Stimulated activated CD4-positive, alpha-beta T cell treated with anti-CD3 and anti-CD28 coated beads, Interleukin-4, amount 100 ng/mL, for 1 hour (primary cell): ENCODE data around the gene LRRC34.

ENCODE experiments used
- DNase-seq: peaks from one replicate; pipeline ENCODE4 v3.0.0-alpha.2; 2020

The LRRC34 gene

GRCh38 chr3:169813278-169813677 lies 574 bp upstream of the LRRC34 start:
- DNase-seq: no peak

GRCh38 chr3:169811631-169812331 lies 923 bp downstream of the LRRC34 start:
- no peak for DNase-seq

GRCh38 chr3:169809230-169809795 lies 3.4 kb downstream of the LRRC34 start:
- DNase-seq: no peak

GRCh38 chr3:169804681-169805080 lies 8.0 kb downstream of the LRRC34 start:
- no peak for DNase-seq

GRCh38 chr3:169792359-169792758 lies 20.3 kb downstream of the LRRC34 start:
- no peak for DNase-seq

GRCh38 chr3:169790687-169791429 lies 21.8 kb downstream of the LRRC34 start:
- DNase-seq: no peak

- DNase-seq: no peak
Measured at GRCh38 chr3:169790219-169790618, 22.5 kb downstream of the LRRC34 start.

- DNase-seq: no peak
Measured at GRCh38 chr3:169787791-169788190, 24.9 kb downstream of the LRRC34 start.

GRCh38 chr3:169787120-169787519 lies 25.6 kb downstream of the LRRC34 start:
- no peak for DNase-seq

- no peak for DNase-seq
Measured at GRCh38 chr3:169781209-169781855, 31.4 kb downstream of the LRRC34 start.

- no peak for DNase-seq
Measured at GRCh38 chr3:169780742-169781141, 32.0 kb downstream of the LRRC34 start.

- DNase-seq: no peak
Measured at GRCh38 chr3:169777822-169778221, 34.9 kb downstream of the LRRC34 start.

GRCh38 chr3:169774186-169774585 lies 38.5 kb downstream of the LRRC34 start:
- no peak for DNase-seq

- peak; percentile 92 for DNase-seq
Measured at GRCh38 chr3:169772897-169773816, 39.5 kb downstream of the LRRC34 start, which contains the start of gene MYNN. MYNN (plus strand) TSS chr3:169773396; CDS start chr3:169774296, 900 bp downstream.

GRCh38 chr3:169772305-169772896 lies 40.3 kb downstream of the LRRC34 start:
- no peak for DNase-seq

GRCh38 chr3:169771497-169772304 lies 41.0 kb downstream of the LRRC34 start:
- DNase-seq: peak; percentile 57

GRCh38 chr3:169769287-169770181 lies 43.2 kb downstream of the LRRC34 start, which contains the start of gene ACTRT3:
ACTRT3 (minus strand) TSS chr3:169769561; CDS start chr3:169769520, 41 bp downstream.
- DNase-seq: peak; percentile 62

- DNase-seq: peak; percentile 87
Measured at GRCh38 chr3:169764882-169765612, 47.7 kb downstream of the LRRC34 start, which contains the start of gene TERC. TERC (minus strand) TSS chr3:169765060.

GRCh38 chr3:169764312-169764881 lies 48.3 kb downstream of the LRRC34 start:
- peak; percentile 59 for DNase-seq
